Measurements from ENCODE around the gene SLC24A3. TPM values are rescaled to one million over a fixed set of nuclear protein-coding genes. Genes with fewer than 3 reads are reported as not detected.

The SLC24A3 gene
- total and polyA plus RNA-seq, 2 donors from 2014 or later: 0.86 to 5.2 TPM

DNA sequence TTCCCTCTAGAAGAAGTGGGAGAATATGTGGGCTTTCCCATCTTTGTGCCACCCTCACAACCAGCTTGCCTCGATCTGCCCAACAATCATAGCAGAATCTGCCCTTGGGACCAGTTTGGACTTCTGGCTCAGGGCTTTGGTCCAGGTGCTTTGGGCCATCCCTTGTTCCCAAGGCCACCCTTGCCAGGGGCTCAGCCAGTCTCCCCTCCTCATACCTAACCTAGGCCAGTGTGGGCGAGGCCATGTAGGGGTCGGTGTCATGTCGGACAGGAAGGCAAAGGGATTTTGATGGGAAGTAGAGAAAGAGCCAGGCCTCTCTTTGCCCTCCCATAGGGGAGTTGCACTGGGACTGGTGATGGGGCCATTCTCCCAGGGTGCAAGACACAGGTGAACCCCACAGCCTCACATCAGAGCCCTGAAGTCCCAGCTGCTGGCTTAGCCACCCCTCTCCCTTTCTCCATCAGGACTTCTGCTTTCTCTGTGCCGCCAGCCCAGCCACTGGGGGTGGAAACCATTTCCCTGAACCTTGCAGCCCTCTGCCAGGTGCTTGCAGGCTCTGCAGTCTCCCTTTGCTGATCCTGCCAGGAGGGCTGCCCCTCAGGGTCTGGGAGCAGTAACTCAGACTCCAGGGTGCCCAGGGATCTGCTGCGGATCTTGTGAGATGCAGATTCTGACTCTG is 60.7 kb downstream of the SLC24A3 start:
- Histone ChIP-seq H3K9ac (ENCODE audit: low read length in 3 of 3) (no peak overlapping the region), H3K36me3 (ENCODE audit: control insufficient read depth in 2 of 3, insufficient read depth in 3 of 3, low read length in 3 of 3) (no peaks in the 10 kb centered on the region), H3K9me3 (ENCODE audit: control insufficient read depth in 2 of 3, insufficient read depth in 1 of 3, low read length in 3 of 3) (no peaks in the 10 kb centered on the region), H3K4me3 (ENCODE audit: low read length in 3 of 3) (no peak overlapping the region), H3K4me1 (ENCODE audit: control insufficient read depth in 2 of 3, insufficient read depth in 2 of 3, low read depth in 1 of 3, low read length in 3 of 3) (peaks cover 0 to 5% (median 3%) of the 10 kb centered on the region in 3 donors), H3K27ac (ENCODE audit: low read depth in 2 of 2, low read length in 2 of 2) (no peak overlapping the region), H3K27me3 (ENCODE audit: control insufficient read depth, insufficient read depth, low read length) (no peaks in the 10 kb centered on the region)
- intact Hi-C loops (cut with DNase I): no loop called here
- FAIRE-seq: no peak
- TF ChIP-seq, protein P1, sequence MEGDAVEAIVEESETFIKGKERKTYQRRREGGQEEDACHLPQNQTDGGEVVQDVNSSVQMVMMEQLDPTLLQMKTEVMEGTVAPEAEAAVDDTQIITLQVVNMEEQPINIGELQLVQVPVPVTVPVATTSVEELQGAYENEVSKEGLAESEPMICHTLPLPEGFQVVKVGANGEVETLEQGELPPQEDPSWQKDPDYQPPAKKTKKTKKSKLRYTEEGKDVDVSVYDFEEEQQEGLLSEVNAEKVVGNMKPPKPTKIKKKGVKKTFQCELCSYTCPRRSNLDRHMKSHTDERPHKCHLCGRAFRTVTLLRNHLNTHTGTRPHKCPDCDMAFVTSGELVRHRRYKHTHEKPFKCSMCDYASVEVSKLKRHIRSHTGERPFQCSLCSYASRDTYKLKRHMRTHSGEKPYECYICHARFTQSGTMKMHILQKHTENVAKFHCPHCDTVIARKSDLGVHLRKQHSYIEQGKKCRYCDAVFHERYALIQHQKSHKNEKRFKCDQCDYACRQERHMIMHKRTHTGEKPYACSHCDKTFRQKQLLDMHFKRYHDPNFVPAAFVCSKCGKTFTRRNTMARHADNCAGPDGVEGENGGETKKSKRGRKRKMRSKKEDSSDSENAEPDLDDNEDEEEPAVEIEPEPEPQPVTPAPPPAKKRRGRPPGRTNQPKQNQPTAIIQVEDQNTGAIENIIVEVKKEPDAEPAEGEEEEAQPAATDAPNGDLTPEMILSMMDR (IDR thresholded peaks at IDR 0.05; ENCODE audit: borderline replicate concordance, extremely low read depth, insufficient read depth): no peak
- no peak for DNase-seq

DNA sequence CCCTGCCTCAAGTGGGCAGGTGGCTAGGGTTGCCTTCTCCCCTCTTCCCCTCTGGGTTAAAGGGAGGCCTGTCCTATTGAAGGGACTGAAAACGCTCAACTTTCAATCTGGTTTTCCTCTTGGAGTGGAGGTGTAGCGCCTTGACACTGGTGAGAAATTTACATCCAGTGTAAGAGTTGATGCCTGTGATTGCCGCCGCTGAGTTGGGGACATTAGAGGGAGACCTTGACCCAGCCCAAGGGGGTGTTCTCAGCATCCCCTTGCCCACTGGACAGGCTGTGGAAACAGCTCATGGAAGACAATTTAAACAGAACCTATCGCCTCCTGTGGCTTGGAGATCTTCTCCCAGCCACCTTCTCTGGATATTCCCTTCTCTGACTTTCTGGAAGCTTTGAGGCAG is 61.6 kb downstream of the SLC24A3 start:
- Histone ChIP-seq H3K9me3 (ENCODE audit: control insufficient read depth in 2 of 3, insufficient read depth in 1 of 3, low read length in 3 of 3) (no peaks in the 10 kb centered on the region), H3K4me3 (ENCODE audit: low read length in 3 of 3) (no peak overlapping the region), H3K4me1 (ENCODE audit: control insufficient read depth in 2 of 3, insufficient read depth in 2 of 3, low read depth in 1 of 3, low read length in 3 of 3) (peaks cover 0 to 5% (median 3%) of the 10 kb centered on the region in 3 donors), H3K9ac (ENCODE audit: low read length in 3 of 3) (no peak overlapping the region), H3K27me3 (ENCODE audit: control insufficient read depth, insufficient read depth, low read length) (no peaks in the 10 kb centered on the region), H3K36me3 (ENCODE audit: control insufficient read depth in 2 of 3, insufficient read depth in 3 of 3, low read length in 3 of 3) (no peaks in the 10 kb centered on the region), H3K27ac (ENCODE audit: low read depth in 2 of 2, low read length in 2 of 2) (no peak overlapping the region)
- TF ChIP-seq, protein P1 (IDR thresholded peaks at IDR 0.05; ENCODE audit: borderline replicate concordance, extremely low read depth, insufficient read depth): no peak
- FAIRE-seq: no peak
- no peak for DNase-seq
- intact Hi-C loops (cut with DNase I): no loop called here

DNA sequence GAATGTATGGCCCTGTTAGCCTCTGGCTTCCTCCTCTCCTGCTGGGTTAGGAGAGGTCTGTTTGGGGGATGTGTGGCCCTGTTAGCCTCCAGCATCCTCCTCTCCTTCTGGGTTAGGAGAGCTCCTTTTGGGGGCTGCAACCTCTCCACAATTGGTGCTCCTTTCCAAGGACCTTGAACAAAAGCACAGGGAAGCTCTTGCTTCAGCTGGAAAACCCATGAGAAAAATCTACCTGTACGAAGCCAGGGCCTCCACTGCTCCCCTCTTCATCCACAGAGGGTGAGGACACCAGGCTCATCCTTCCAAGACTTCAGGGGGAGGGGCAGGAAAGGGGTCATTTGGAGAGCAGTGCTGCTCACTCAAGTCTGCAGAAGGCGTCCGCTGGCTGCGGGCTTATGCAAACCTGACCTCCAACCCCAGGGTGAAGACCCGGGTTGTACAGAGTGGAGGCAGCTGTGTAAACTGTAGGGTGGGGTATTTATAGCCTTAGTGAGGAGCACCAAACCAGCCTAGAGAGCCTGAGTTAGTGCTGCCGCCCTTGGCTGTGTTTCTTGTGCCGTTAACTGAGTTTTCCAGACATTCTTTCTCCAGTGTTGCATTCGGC is 62.1 kb downstream of the SLC24A3 start:
- no peaks in the 10 kb centered on the region for H3K27me3 ChIP-seq (ENCODE audit: control insufficient read depth, insufficient read depth, low read length)
- H3K9me3 ChIP-seq (ENCODE audit: control insufficient read depth in 2 of 3, insufficient read depth in 1 of 3, low read length in 3 of 3): no peaks in the 10 kb centered on the region
- H3K4me1 ChIP-seq (ENCODE audit: control insufficient read depth in 2 of 3, insufficient read depth in 2 of 3, low read depth in 1 of 3, low read length in 3 of 3): peaks cover 0 to 5% (median 3%) of the 10 kb centered on the region in 3 donors
- FAIRE-seq (no peak), DNase-seq (peak; percentile 72 to 92 (median 78))
- no peak overlapping the region for H3K27ac ChIP-seq (ENCODE audit: low read depth in 2 of 2, low read length in 2 of 2)
- TF ChIP-seq, protein P1 (IDR thresholded peaks at IDR 0.05; ENCODE audit: borderline replicate concordance, extremely low read depth, insufficient read depth): no peak
- H3K9ac ChIP-seq (ENCODE audit: low read length in 3 of 3): no peak overlapping the region
- H3K4me3 ChIP-seq (ENCODE audit: low read length in 3 of 3): no peak overlapping the region
- H3K36me3 ChIP-seq (ENCODE audit: control insufficient read depth in 2 of 3, insufficient read depth in 3 of 3, low read length in 3 of 3): no peaks in the 10 kb centered on the region
- intact Hi-C loops (cut with DNase I): no loop called here

Measured in kidney (tissue), 14 donors.